CD4-positive, alpha-beta T cell treated with Interleukin-15 for 1 hour (primary cell): Measurements from ENCODE around the gene ATAD3A.

ENCODE experiments used
- DNase-seq: peaks from one replicate; pipeline ENCODE4 v3.0.0-alpha.2; 2020

The ATAD3A gene

GRCh38 chr1:1558591-1558990 lies 46.6 kb downstream of the ATAD3A start:
- no peak for DNase-seq

GRCh38 chr1:1559066-1559465 lies 47.1 kb downstream of the ATAD3A start:
- DNase-seq, result no peak

DNA sequence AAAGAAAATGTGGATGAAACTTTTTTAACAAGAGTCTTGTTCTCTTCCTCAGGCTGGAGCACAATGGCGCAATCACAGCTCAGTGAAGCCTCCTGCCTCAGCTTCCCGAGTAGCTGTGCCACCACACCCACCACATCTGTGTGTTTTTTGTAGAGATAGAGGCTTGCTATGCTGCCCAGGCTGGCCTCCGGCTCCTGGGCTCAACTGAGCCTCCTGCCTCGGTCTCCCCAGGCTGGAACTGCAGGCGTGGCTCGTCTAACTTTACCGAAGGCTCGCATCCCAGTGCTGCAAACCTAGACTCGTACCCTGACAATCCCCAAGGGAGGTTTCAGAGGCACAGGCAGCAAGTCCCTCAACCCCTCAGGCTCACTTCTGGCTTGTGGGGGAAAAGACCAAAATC lies 48.2 kb downstream of the ATAD3A start:
- DNase-seq, result no peak

DNA sequence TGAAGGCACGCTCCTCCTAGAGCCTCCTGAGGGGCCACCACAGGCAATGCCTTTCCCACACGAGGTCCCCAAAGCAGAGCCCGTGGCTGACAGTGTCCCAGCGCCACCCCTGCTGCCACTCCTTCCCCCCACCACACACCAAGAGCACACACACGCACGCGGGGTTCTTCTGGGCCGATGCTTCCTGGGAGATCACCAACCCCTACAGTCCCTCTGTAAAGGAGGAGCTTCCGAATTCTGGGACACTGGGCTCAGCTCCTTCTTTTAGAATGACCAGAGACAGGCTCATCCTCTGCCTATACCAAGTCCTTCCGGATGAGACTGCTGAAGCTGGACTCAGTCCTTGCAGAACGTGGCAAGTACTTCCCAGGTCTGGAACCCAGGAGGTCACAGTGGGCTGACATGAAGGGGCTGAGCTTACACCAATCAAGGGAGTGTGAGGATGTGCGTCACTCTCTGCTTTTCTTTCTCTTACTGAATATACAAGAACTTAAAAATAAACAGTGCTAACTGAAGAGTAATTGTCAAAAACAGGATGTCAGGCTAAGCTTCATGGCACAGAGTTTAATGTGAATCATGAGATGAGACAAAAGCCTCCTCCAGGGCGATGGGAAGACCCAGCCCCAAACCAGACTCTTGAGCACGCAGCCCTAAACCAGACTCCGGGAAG lies 50.0 kb downstream of the ATAD3A start:
- no peak for DNase-seq

DNA sequence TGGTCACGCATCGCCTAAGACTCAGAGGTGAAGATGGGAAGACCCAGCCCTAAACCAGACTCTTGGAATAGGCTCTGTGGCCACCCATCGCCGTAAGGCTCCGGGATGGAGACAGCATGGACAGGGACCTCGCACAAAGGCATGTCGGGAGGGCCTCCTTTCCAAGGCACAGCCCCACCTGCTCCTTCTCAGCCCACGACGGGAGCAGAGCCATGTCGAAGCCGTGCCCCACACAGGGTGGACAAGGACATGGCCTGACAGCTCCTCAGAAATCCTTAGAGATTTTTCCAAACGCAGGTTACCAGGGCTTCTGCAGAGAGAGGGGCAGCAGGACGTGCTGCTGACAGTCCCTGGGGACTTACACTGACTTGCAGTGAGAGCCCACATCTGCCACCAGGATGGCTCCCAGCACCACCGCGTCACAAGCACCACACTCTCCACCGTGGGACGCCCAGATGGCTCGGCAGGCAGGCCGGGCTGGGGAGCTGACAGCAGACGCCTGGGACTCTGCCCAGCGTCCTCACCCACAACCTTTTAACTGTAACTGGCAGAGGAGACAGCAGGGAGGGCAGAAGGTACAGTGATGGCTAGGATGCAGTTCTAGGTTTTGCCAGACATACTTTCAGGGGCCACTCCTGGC lies 50.7 kb downstream of the ATAD3A start:
- no peak for DNase-seq

DNA sequence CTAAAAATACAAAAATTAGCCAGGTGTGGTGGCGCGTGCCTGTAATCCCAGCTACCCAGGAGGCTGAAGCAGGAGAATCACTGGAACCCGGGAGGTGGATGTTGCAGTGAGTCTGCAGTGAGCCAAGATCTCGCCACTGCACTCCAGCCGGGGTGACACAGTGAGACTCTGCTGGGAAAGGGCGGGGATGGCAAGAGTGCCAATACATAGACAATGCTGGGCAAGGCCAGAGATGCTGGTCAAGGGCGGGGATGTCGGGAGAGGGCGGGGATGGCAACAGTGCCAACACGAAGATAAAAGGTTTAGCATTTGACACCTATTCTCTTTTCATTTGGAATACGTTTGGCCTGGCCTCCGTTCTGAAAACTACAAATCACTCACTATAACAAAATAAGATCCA lies 51.7 kb downstream of the ATAD3A start:
- no peak for DNase-seq

GRCh38 chr1:1564268-1564667 lies 52.3 kb downstream of the ATAD3A start:
- no peak for DNase-seq

DNA sequence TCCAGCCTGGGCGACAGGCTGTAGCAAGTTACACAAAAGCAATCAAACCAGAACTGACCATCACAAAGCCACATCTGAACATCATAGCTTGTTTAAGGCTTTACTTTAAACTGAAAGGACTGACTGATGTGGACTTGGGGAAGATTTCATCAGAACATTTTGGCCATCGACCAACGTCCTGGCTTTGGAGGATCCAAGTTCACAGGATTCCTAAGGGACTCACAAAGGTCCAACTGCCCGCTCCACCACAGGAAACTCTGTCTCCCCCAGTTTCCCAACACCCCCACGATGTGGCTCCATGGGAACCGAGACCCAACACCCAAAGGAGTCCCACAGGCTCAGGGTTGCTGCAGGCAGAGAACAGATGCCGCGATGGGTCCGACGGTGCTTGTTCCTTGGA lies 53.4 kb downstream of the ATAD3A start:
- DNase-seq, result no peak

DNA sequence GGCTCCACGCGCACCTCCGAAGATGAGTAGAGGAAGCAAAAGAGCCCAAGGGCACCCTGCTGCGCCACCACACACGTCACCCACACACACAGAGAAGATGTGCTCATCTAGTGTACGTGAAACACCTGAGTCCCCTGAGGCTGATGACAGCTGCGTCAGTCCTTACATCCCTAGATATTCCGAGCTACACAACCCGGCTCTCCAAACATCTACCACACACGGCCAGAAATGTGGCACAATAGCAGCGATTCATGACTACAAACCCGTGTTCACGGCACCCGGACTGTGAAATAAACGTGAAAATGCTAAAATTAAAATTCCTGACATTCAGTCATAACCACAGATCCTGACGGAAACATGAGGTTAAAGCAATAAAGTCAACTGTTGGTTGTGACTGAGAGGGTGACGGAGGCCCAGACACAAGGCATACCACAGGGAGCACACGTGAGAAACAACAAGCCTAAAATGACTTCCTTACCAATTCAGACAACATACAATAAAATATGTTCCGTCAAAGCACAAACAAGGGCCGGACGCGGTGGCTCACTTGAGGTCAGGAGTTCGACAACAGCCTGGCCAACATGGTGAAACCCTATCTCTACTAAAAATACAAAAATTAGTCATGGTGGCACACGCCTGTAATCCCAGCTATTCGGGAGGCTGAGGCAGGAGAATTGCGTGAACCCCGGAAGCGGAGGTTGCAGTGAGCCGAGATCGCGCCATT lies 55.4 kb downstream of the ATAD3A start:
- no peak for DNase-seq

GRCh38 chr1:1567891-1568291 lies 55.9 kb downstream of the ATAD3A start:
- DNase-seq, result no peak

GRCh38 chr1:1569341-1569740 lies 57.4 kb downstream of the ATAD3A start:
- DNase-seq, result no peak

- DNase-seq, result peak; percentile 73
Measured at GRCh38 chr1:1573843-1574720, 62.1 kb downstream of the ATAD3A start.

GRCh38 chr1:1574721-1575537 lies 63.0 kb downstream of the ATAD3A start, which contains the start of gene SSU72:
SSU72 (minus strand) TSS chr1:1574863; CDS start chr1:1574557, 306 bp downstream.
- DNase-seq, result peak; percentile 92

- DNase-seq, result no peak
Measured at GRCh38 chr1:1577367-1578011, 65.5 kb downstream of the ATAD3A start.

DNA sequence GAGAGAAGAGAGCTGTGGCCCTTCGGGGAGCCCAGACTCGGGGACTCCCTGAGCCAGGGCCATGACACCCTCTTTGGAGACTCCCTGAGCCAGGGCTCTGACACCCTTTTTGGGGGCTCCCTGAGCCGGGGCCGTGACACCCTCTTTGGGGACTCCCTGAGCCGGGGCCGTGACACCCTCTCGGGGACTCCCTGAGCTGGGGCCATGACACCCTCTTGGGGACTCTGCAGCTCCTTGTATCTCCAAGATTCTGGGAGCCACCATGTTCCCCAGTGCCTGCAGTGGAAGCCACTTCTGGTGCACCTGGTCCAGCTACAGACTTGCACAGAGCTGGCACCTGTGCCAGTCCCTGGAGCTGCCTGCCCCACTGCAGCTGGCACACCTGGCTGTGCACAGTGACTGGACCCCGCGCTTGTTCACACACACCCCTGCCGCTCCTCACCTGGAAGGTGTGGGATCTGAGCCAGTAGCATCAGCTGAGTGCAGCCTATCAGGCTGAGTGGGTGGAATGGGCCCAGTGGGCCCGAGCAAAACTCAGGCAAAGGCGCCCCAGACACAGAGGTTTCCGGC lies 66.5 kb downstream of the ATAD3A start:
- DNase-seq, result no peak

GRCh38 chr1:1582585-1583346 lies 70.8 kb downstream of the ATAD3A start:
- no peak for DNase-seq

GRCh38 chr1:1583347-1584010 lies 71.5 kb downstream of the ATAD3A start:
- no peak for DNase-seq
